ENCODE data around the gene SPATS2.

The SPATS2 gene

DNA sequence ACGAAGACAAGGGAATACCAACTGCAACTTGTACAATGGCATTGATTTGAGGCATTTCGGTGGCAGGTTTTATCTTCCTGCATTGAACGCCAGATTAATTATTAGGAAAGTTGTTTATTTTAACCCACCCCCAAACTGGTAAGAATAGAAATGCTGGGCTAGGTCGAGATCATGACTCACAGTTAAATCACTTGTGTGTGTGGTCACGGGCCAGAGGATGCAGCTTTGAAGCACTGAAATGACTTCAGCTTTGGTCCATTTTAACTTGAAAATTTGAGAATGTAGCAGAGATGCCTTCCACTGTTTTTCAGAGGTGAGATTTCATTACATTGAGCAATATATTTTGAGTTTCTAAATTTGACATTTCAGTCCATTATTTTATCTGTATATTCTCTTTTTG is 148.0 kb downstream of the SPATS2 start:
- POLR2A ChIA-PET = no interaction called here
- no peak for TF ChIP-seq CTCF (IDR thresholded peaks at IDR 0.05; ENCODE audit: control extremely low read depth, extremely low read depth, low read depth, missing control alignments)
- CTCF ChIA-PET = interaction anchor here (1.3 to 12.4 kb wide), 18 partner anchors 11 to 427 kb away, joined by 3 to 410 read pairs (median 14); partner anchors contain the start of genes DNAJC22, KCNH3 and SPATS2
- no peak for DNase-seq (ENCODE audit: extremely low spot score)

DNA sequence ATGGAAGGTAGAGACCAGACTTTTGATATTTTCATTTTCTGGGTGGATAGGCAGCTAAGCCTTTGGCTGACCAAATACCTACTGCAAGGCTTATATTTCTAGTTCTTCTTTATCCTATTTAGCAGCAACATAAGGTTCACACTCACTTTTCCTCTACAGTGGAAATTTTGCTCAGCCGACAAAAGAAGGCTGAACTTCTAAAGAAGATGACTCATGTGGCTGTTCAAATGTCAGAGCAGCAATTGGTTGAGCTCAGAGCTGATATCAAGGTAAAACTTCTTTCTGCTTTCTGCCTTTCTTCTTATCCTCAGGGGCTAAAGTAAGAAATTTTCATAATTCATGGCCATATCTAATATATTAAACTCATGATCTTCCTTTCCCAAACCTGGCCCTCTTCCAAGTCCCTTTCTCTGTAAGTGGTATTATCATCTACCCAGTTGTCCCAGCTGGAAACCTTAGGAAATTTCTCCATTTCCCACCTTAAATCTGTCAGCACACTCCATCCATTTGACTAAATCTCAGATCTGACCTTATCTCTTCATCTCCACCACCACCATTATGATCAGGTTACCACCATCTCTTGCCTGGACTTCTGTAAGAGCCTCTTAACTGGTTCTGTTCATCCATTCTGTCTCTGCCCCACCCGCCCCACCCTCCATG is 151.8 kb downstream of the SPATS2 start:
- ChIA-PET POLR2A (no interaction called here), CTCF (interaction anchor here (1.0 to 12.4 kb wide), 5 partner anchors 62 to 230 kb away, joined by 3 to 410 read pairs (median 4); partner anchors contain the start of gene SPATS2)
- no peak for TF ChIP-seq CTCF (IDR thresholded peaks at IDR 0.05; ENCODE audit: control extremely low read depth, extremely low read depth, low read depth, missing control alignments)
- no peak for DNase-seq (ENCODE audit: extremely low spot score)

GRCh38 chr12:49519574-49519936 is 152.3 kb downstream of the SPATS2 start:
- DNase-seq (ENCODE audit: extremely low spot score) = no peak
- no peak for TF ChIP-seq CTCF (IDR thresholded peaks at IDR 0.05; ENCODE audit: control extremely low read depth, extremely low read depth, low read depth, missing control alignments)
- ChIA-PET CTCF (interaction anchor here (1.8 to 12.4 kb wide), 2 partner anchors 62 to 158 kb away, joined by 4 to 410 read pairs; partner anchors contain the start of gene SPATS2), POLR2A (no interaction called here)

GRCh38 chr12:49521389-49521788 is 154.1 kb downstream of the SPATS2 start:
- no peak for DNase-seq (ENCODE audit: extremely low spot score)
- CTCF ChIA-PET = interaction anchor here (0.9 to 12.4 kb wide), 3 partner anchors 160 to 174 kb away, joined by 3 to 410 read pairs (median 5); partner anchors contain the start of gene SPATS2
- TF ChIP-seq CTCF (IDR thresholded peaks at IDR 0.05; ENCODE audit: control extremely low read depth, extremely low read depth, low read depth, missing control alignments) = no peak
- POLR2A ChIA-PET = no interaction called here

- no peak for DNase-seq (ENCODE audit: extremely low spot score)
- POLR2A ChIA-PET = no interaction called here
- no peak for TF ChIP-seq CTCF (IDR thresholded peaks at IDR 0.05; ENCODE audit: control extremely low read depth, extremely low read depth, low read depth, missing control alignments)
- CTCF ChIA-PET = interaction anchor here (0.8 to 4.1 kb wide), 10 partner anchors 8 to 236 kb away, joined by 3 to 15 read pairs (median 6); partner anchors contain the start of gene KCNH3
These were observed 157.5 kb downstream of the SPATS2 start for GRCh38 chr12:49524660-49525324.

GRCh38 chr12:49525942-49526341 is 158.7 kb downstream of the SPATS2 start:
- DNase-seq (ENCODE audit: extremely low spot score) = no peak
- no peak for TF ChIP-seq CTCF (IDR thresholded peaks at IDR 0.05; ENCODE audit: control extremely low read depth, extremely low read depth, low read depth, missing control alignments)
- ChIA-PET POLR2A (no interaction called here), CTCF (interaction anchor here (1.1 to 4.1 kb wide), 6 partner anchors 12 to 184 kb away, joined by 4 to 18 read pairs (median 13); partner anchors contain the start of gene KCNH3)

Data from GM10248 (cell line).